NCI-H748 (cell line): ENCODE data around the gene BUD31.
"Not testable (repeated sequence)": the region's sequence is repeated elsewhere in the genome, so short reads cannot be mapped to it uniquely, and the experiment has no call there.

Experiments used
- DNase-seq: peaks from one replicate; lab custom pipeline; 2025; ENCODE audit not compliant: unreplicated experiment; lab: John Stamatoyannopoulos, UW

Gene BUD31

GRCh38 chr7:99380032-99380822 lies 28.5 kb upstream of the BUD31 start:
- DNase-seq, result no peak

- no peak for DNase-seq
Measured at GRCh38 chr7:99380823-99381663, 27.7 kb upstream of the BUD31 start.

GRCh38 chr7:99381664-99382075 lies 27.1 kb upstream of the BUD31 start:
- no peak for DNase-seq

DNA sequence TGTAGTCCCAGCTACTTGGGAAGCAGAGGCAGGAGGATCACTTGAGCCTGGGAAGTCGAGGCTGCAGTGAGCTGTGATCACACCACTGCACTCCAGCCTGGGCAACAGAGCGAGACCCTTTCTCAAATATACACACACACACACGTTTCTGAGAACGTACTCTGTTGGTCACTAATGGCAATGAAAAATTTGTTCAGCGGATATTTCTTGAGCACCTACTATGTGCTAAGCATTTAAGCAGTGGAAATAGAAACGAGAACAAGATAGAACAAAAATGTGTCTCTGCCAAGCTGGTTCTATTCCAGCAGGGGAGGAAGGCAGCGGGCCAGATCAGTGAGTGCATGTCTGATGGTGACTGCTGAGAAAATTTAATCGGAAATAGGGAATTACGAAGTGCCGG lies 25.6 kb upstream of the BUD31 start:
- no peak for DNase-seq

DNA sequence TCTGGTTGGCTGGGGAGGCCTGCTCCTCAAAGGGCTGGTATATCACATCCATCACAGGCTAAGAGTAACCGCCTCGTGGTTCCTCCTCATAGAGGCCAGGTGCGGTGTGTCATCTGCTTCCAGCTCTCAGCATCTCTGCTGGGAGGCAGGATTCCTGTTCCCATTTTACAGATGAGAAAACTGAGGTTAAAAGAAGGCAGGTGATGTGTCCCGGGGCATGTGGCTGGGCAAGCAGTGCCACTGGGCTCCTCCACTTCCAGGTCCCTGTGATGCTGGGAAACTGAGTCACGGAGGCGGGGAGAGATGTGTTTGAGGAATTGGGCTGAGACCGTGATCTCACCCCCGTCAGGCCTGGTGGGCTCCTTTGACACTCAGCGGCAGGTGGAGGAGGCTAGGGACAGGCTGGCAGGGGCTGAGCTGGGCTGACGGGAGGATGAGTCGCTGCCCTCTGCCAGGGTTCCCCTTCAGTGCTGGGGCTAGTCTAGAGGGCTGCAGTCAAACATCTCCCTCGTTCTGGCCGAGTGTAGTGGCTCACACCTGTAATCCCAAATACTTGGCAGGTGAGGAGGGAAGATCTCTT lies 24.9 kb upstream of the BUD31 start:
- DNase-seq, result no peak

GRCh38 chr7:99384523-99384922 lies 24.2 kb upstream of the BUD31 start:
- DNase-seq, result no peak

DNA sequence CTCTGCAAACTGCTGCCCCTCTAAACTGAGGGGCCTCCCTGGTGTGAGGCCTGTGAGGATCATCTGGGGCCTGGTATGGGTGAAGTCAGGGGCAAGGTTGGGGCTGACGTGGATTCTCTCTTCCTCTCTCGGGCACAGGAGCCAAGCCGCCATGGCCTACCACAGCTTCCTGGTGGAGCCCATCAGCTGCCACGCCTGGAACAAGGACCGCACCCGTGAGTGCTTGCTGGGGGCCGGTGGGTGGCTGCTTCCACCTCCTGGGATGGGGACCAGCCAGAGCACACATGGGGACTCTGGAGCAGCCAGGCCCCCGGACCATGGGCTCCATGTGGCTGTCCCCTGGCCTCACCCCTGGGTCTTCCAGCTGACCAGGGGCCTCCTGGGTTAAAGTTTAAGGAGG lies 23.2 kb upstream of the BUD31 start:
- DNase-seq, result no peak

DNA sequence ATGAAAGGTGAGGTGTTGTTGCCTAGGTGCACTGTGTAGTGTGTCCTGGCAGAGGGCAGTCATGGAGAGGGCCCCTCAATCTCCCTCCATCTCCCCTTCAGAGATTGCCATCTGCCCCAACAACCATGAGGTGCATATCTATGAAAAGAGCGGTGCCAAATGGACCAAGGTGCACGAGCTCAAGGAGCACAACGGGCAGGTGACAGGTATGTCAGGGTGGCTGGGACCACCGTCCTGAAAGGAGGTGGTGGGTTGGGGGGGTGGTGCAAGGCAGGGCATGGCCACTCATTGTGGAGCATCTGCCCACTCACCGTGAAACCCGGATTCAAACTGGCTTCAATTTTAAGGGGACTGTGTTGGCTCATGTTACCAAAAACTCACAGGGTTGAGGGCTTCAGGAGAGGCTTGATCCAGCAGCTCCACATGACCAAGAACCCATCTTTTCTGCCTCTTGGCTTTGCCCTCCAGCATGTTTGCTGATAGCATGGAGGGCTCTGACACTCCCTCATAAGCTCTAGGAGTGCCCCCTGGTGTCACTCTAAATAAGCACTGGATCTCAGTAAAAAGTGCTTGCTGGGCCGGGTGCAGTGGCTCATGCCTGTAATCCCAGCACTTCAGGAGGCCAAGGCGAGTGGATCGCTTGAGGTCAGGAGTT lies 22.1 kb upstream of the BUD31 start:
- DNase-seq, result peak; percentile 25

DNA sequence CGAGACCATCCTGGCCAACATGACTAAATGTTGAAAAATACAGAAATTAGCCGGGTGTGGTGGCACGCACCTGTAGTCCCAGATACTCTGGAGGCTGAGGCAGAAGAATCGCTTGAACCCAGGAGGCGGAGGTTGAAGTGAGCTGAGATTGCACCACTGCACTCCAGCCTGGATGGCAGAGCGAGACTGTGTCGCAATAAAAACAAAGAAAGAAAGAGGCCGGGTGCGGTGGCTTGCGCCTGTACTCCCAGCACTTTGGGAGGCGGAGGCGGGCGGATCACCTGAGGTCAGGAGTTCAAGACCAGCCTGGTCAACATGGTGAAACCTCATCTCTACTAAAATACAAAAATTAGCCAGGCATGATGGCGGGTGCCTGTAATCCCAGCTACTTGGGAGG lies 21.5 kb upstream of the BUD31 start:
- DNase-seq, result not testable (repeated sequence)

DNA sequence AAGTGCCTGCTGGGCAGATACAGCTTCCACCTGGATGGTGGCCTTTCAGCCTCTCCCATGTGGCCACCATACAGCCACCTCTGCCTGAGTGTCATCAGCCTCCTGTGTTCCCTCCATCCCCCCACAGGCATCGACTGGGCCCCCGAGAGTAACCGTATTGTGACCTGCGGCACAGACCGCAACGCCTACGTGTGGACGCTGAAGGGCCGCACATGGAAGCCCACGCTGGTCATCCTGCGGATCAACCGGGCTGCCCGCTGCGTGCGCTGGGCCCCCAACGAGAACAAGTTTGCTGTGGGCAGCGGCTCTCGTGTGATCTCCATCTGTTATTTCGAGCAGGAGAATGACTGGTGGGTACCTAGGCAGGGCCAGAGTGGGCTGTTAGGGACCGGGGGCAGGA lies 20.9 kb upstream of the BUD31 start:
- no peak for DNase-seq

- DNase-seq, result no peak
Measured at GRCh38 chr7:99389772-99390171, 19.0 kb upstream of the BUD31 start.

- no peak for DNase-seq
Measured at GRCh38 chr7:99390941-99391602, 17.7 kb upstream of the BUD31 start.

DNA sequence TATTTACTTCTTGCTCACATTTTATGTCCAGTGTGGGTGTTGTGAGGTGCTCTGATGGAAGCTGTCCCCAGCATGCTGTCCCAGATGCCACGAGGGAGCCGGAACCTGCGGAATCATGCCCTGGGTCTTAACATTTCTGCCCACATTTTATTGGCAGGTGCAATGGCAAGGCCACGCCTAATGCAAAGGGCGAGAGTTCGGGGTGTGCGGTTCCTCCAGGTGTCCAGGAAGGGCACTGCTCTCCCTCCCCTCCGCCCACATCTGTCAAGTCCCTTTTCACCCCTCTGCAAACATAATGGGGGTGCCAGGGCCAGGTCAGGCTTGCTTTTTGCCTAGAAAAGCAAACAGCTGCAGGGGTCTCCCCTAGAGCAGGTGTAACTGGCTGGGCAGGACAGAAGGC lies 16.7 kb upstream of the BUD31 start:
- peak; percentile 42 for DNase-seq

GRCh38 chr7:99392659-99393354 lies 16.0 kb upstream of the BUD31 start:
- DNase-seq, result peak; percentile 94

- peak; percentile 94 for DNase-seq
Measured at GRCh38 chr7:99393355-99394187, 15.2 kb upstream of the BUD31 start.

DNA sequence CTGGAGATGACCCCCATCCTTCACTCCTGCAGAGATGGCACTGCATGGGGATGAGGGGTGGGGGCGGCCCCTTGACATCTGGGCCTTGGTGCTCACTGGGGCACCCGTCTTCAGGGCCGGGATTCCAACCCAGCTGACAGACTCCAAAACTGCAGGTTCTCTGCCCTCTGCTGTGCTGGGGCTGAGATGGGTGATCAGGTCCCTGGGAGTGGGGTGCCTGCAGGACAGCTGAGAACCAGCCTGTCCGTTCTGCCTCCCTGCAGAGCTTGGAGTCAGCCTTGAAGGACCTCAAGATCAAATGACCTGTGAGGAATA lies 14.6 kb upstream of the BUD31 start:
- DNase-seq, result no peak

DNA sequence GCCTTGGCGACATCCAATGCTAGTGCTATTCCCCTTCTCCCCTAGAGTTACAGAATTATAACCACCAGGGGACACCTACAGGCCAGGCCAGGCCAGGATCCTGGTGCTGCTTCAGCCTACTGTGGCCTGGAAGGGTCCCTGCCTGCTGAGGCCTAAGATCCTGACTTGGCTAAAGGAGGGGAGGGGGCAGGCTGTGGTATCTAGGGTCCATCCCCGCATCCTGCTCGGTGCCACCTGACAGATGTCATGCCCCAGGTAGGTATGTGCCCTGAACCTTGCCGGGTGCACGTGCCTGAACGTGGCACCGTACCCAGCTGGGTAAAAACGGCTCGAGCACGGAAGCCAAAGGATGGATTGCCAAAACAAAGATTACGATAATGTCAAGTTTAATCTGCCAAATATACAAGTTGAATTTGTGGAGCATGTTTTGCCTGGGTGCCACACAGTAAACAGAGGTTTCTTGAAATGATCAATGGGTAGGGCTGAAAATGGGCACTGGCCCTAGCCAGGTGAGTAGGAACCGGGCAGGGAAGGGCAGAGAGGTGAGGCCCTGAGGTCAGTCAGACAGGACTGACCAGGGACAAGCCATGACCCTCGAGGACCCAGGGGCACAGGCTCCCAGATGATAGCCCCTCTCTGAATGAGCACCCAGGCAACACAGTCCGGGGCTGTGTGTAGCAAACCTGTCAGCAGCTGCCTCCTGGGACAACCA lies 13.0 kb upstream of the BUD31 start:
- DNase-seq, result no peak

- DNase-seq, result no peak
Measured at GRCh38 chr7:99396418-99397296, 12.1 kb upstream of the BUD31 start.
